IPS-18c (cell line): ENCODE measurements around the gene SF3B4.
"Not testable (repeated sequence)": the region's sequence is repeated elsewhere in the genome, so short reads cannot be mapped to it uniquely, and the experiment has no call there.

Experiments used
- H3K4me3 ChIP-seq: 2 replicates; pipeline ENCODE4 v1.7.0; 2013; ENCODE audit warnings: low read depth, mild to moderate bottlenecking, low read length, moderate library complexity; ENCODE audit not compliant: insufficient read depth
- H3K9me3 ChIP-seq: one replicate; pipeline ENCODE4 v1.6.1; 2013; ENCODE audit warnings: mild to moderate bottlenecking, low read length, moderate library complexity; ENCODE audit not compliant: control insufficient read depth, insufficient read depth

Gene SF3B4

DNA sequence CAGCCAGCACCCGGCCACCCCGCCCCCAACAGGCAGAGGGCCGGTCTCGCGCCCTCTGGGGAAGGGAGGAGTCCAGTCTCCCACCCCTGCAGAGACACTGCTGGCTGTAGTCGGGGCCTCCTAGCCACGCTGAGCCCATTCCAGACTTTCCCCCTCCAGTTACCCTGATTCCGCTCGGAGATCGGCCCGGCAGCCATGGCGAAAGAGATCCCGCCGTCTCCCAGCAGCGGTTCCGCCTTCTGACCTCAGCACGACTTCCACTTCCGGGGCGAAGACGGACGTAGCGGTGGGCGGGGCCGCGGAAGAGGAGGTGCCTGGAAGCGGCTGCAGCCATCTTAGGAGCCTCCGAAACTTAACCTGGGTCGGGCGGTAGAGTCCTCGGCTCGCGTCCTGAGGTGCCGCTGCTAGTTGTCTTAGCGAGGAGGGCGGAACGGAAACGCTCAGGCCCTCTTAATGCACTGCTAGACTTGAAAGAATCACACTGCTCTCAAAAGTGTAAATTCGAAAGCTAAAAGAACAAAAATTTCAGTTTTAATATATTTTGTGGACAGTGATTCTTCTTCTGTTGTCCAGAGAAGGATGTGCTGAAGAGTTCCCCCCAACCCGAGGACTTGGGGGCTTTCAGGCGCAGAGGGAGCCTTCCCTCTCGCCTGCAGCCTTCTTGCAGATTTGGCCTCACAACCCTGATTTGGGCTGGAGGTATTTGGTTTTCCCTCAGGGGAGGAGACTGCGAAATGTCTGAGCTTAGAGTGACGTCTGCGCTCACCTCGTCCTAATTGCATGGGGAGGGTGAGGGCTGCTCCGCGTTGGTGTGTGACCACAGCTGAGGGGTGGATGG lies at the start of gene SF3B4:
SF3B4 (minus strand) TSS at position 241 of the 838 bp plus-strand sequence; CDS start at position 197, 44 bp downstream.
- H3K4me3 ChIP-seq = peak within 1 kb of the TSS; percentile 80
- H3K9me3 ChIP-seq = no peaks in the 10 kb centered on the region

DNA sequence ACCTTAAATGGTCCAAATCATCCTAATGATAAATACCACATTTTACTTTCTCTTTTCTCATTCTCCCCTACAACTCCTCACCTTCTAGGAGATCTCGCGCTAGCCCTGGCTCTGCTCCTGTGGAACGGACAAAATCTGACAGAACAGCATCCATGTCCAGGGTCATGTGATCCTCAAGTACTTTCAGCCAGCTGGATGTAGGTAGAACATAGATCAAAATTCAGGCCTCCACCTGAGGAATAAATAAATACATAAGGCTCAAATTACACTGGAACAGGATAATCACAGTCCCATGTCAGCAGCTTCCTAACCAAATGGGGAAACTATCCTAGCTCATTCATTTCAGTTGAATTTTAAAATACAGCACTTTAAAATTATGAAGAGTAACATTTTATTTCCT lies 49.7 kb upstream of the SF3B4 start:
- H3K4me3 ChIP-seq = no peak overlapping the region
- H3K9me3 ChIP-seq = no peaks in the 10 kb centered on the region

DNA sequence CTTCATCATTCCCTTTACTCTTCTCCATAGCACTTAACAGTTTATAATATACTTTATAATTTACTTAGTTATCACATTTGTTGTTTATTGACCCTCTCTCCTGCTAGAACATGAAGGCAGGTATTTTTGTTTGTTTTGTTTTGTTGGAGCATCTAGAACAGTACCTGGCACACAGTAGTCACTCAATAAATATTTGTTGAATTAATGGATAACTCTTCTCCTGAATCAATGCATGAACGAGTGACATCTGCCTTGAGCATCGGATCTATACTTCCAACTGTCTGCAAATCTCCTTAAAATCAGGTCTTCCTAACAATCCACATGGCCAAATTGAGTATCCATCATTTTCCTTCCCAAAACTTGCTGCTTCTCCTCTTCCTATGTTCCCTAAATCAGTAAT lies 44.9 kb upstream of the SF3B4 start:
- H3K4me3 ChIP-seq = no peak overlapping the region
- no peaks in the 10 kb centered on the region for H3K9me3 ChIP-seq

GRCh38 chr1:149967646-149968045 lies 40.0 kb upstream of the SF3B4 start:
- no peak overlapping the region for H3K4me3 ChIP-seq
- no peaks in the 10 kb centered on the region for H3K9me3 ChIP-seq

- H3K9me3 ChIP-seq = no peaks in the 10 kb centered on the region
- no peak overlapping the region for H3K4me3 ChIP-seq
Measured at GRCh38 chr1:149967041-149967440, 39.4 kb upstream of the SF3B4 start.

- Histone ChIP-seq H3K4me3 (no peak overlapping the region), H3K9me3 (no peaks in the 10 kb centered on the region)
Measured at GRCh38 chr1:149966405-149966804, 38.8 kb upstream of the SF3B4 start.

- Histone ChIP-seq H3K9me3 (no peaks in the 10 kb centered on the region), H3K4me3 (no peak overlapping the region)
Measured at GRCh38 chr1:149965440-149965839, 37.8 kb upstream of the SF3B4 start.

- Histone ChIP-seq H3K4me3 (no peak overlapping the region), H3K9me3 (peaks cover 3% of the 10 kb centered on the region)
Measured at GRCh38 chr1:149963358-149963757, 35.8 kb upstream of the SF3B4 start.

- Histone ChIP-seq H3K4me3 (no peak overlapping the region), H3K9me3 (peaks cover 7% of the 10 kb centered on the region)
Measured at GRCh38 chr1:149962736-149963135, 35.1 kb upstream of the SF3B4 start.

DNA sequence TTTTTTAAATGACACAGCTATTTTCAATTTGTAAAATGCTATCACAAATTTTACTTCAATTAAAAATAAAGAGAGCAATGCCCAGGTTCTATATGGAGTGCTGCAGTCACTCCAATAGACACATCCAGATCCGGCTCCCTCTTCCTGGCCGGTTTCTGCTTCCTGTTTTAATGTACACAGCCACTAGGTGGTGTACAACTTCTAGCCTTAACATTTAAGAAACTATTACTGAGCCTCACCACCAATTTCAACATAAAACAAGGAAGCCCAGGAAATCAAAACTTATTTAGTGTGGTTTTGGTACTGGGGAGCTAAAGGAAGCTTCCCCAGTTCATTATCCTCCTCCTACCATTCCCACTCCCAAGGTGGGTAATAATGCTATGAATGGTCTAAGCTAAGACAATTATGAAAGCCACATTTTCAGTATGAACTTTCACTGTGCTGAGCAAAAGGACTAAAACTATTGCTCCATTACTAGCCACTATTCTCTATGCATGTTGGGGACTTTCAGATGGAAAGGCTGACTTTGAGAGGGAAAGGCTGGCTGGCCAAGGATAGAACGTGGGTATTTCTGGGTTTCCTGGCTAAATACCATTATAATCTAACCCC lies 34.5 kb upstream of the SF3B4 start:
- peaks cover 9% of the 10 kb centered on the region for H3K9me3 ChIP-seq
- no peak overlapping the region for H3K4me3 ChIP-seq

DNA sequence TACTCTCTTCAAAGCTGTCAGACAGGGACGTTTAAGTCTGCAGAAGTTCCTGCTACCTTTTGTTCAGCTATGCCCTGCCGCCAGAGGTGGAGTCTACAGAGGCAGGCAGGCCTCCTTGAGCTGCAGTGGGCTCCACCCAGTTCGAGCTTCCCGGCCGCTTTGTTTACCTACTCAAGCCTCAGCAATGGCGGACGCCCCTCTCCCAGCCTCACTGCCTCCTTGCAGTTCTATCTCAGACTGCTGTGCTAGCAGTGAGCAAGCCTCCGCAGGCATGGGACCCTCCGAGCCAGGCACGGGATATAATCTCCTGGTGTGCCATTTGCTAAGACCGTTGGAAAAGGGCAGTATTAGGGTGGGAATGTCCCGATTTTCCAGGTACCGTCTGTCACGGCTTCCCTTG lies 29.9 kb upstream of the SF3B4 start:
- H3K4me3 ChIP-seq, H3K9me3 ChIP-seq: not testable (repeated sequence)

DNA sequence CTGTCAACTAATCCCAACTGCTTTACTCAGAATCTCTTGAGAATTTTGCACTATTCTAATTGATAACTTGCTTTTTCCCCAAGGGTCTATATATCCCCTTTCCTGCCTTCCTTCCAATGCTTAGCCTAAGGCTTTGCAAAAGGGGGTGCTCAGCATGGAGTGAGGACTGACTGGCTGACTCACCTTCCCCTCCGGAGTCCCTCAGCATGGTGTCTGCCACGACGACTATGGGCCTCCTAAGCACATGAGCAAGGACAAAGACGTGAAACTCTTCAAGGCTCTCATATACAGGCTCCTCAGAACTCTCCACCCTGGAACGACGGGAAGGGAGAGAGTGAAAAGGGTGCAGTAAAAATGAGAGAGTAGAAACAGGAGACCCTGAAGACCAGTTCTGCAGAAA lies 22.3 kb upstream of the SF3B4 start:
- Histone ChIP-seq H3K9me3 (no peaks in the 10 kb centered on the region), H3K4me3 (no peak overlapping the region)

DNA sequence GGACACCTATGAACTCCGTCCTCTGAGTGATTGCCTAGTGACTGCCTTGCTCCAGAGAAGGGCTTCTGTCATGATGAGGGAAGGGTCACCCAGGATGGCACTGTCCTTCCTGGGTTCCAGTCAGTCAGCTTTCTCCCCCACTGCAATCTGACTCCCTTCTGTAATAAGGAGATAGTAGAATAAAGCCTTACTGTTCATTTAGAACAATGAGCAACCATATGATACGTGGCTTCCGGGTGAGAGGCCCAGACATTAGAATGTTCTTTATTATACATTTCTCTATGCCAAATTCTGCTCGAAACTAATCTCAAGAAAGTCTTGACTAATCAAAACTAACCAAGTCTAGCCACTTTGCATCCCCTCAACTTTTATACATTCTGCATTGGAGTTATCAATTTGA lies 17.6 kb upstream of the SF3B4 start:
- no peak overlapping the region for H3K4me3 ChIP-seq
- H3K9me3 ChIP-seq = no peaks in the 10 kb centered on the region

- H3K9me3 ChIP-seq = peaks cover 1% of the 10 kb centered on the region
- H3K4me3 ChIP-seq = no peak overlapping the region
Measured at GRCh38 chr1:149942885-149943284, 15.3 kb upstream of the SF3B4 start.

- Histone ChIP-seq H3K4me3 (no peak overlapping the region), H3K9me3 (peaks cover 4% of the 10 kb centered on the region)
Measured at GRCh38 chr1:149942207-149942606, 14.6 kb upstream of the SF3B4 start.

GRCh38 chr1:149940427-149940826 lies 12.8 kb upstream of the SF3B4 start:
- H3K9me3 ChIP-seq = peaks cover 4% of the 10 kb centered on the region
- H3K4me3 ChIP-seq = no peak overlapping the region

GRCh38 chr1:149938668-149939003 lies 11.0 kb upstream of the SF3B4 start:
- not testable (repeated sequence) for H3K9me3 ChIP-seq
- peak overlapping the region; percentile 38; the same call in 1 of the 2 replicates for H3K4me3 ChIP-seq

DNA sequence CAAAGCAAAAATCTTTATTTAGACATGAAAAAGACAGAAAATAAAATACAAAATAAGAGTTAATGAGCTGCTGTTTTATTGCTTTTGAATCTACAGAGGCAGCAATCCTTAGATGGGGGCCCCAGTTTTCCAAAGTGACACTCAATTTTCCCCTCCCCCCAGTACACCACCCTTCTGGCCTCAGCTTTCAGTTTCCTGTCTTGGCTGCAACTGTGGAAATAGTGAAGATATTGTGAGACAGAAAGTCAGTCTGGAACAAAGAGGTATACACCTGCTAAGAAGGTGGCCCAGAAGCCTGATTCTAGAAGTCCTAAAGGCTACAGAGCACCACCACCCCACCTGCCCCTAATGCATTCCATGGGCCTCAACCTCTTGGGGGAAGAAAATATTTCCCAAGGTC lies 10.2 kb upstream of the SF3B4 start:
- H3K4me3 ChIP-seq = no peak overlapping the region; the same call in 1 of the 2 replicates

More for the DNA sequence above, 10.2 kb upstream of the SF3B4 start:
- peaks cover 4% of the 10 kb centered on the region for H3K9me3 ChIP-seq
